ENCODE results near the gene ANKMY2. TPM values are rescaled to one million over a fixed set of nuclear protein-coding genes. Genes with fewer than 3 reads are reported as not detected.

The ANKMY2 gene
- total RNA-seq, 6 experiments from 2014 or later = 4.2 to 7.1 (median 4.7) TPM

- H3K27me3 ChIP-seq = no peaks in the 10 kb centered on the region
- H3K27ac ChIP-seq = no peak overlapping the region
- H3K36me3 ChIP-seq = no peaks in the 10 kb centered on the region
- H3K4me1 ChIP-seq = peaks cover 0 to 18% (median 0%) of the 10 kb centered on the region in 4 donors
- intact Hi-C loops (cut with DNase I) = no loop called here
- 100% methylated on average over 1 of the region's 1 CpG for WGBS (ENCODE audit: insufficient coverage, low coverage, low lambda C conversion rate, missing lambda C conversion rate)
- H3K4me3 ChIP-seq = no peak overlapping the region
- no peak for DNase-seq
- no peak for ATAC-seq
- H3K9me3 ChIP-seq = no peaks in the 10 kb centered on the region
- TF ChIP-seq, protein P1, sequence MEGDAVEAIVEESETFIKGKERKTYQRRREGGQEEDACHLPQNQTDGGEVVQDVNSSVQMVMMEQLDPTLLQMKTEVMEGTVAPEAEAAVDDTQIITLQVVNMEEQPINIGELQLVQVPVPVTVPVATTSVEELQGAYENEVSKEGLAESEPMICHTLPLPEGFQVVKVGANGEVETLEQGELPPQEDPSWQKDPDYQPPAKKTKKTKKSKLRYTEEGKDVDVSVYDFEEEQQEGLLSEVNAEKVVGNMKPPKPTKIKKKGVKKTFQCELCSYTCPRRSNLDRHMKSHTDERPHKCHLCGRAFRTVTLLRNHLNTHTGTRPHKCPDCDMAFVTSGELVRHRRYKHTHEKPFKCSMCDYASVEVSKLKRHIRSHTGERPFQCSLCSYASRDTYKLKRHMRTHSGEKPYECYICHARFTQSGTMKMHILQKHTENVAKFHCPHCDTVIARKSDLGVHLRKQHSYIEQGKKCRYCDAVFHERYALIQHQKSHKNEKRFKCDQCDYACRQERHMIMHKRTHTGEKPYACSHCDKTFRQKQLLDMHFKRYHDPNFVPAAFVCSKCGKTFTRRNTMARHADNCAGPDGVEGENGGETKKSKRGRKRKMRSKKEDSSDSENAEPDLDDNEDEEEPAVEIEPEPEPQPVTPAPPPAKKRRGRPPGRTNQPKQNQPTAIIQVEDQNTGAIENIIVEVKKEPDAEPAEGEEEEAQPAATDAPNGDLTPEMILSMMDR (IDR thresholded peaks at IDR 0.05) = no peak
- no peak for TF ChIP-seq POLR2A (IDR thresholded peaks at IDR 0.05)
Observed at GRCh38 chr7:16636555-16637101, 8.9 kb downstream of the ANKMY2 start.

GRCh38 chr7:16634271-16634738, 11.2 kb downstream of the ANKMY2 start:
- 58% methylated on average over 4 of the region's 4 CpGs for WGBS (ENCODE audit: insufficient coverage, low coverage, low lambda C conversion rate, missing lambda C conversion rate)
- TF ChIP-seq POLR2A (IDR thresholded peaks at IDR 0.05) = no peak
- TF ChIP-seq, protein P1 (IDR thresholded peaks at IDR 0.05) = no peak
- Histone ChIP-seq H3K36me3 (no peaks in the 10 kb centered on the region), H3K4me3 (no peak overlapping the region), H3K27me3 (no peaks in the 10 kb centered on the region), H3K27ac (peak overlapping the region in 1 of 3 donors; percentile 17), H3K4me1 (peaks cover 0 to 18% (median 0%) of the 10 kb centered on the region in 4 donors), H3K9me3 (no peaks in the 10 kb centered on the region)
- ATAC-seq = peak; percentile 44 to 77 (median 56)
- no peak for DNase-seq
- intact Hi-C loops (cut with DNase I) = no loop called here

- no peak for TF ChIP-seq POLR2A (IDR thresholded peaks at IDR 0.05)
- TF ChIP-seq, protein P1 (IDR thresholded peaks at IDR 0.05) = no peak
- peaks cover 0 to 5% (median 2%) of the 10 kb centered on the region in 4 donors for H3K36me3 ChIP-seq
- no peaks in the 10 kb centered on the region for H3K9me3 ChIP-seq
- H3K27ac ChIP-seq = no peak overlapping the region
- DNase-seq = no peak
- peaks cover 0 to 8% (median 0%) of the 10 kb centered on the region in 4 donors for H3K4me1 ChIP-seq
- ATAC-seq = no peak
- H3K27me3 ChIP-seq = no peaks in the 10 kb centered on the region
- intact Hi-C loops (cut with DNase I) = no loop called here
- whole genome bisulfite sequencing (ENCODE audit: insufficient coverage, low coverage, low lambda C conversion rate, missing lambda C conversion rate) = 100% methylated on average over 1 of the region's 1 CpG
- no peak overlapping the region for H3K4me3 ChIP-seq
Observed at GRCh38 chr7:16630654-16631053, 14.9 kb downstream of the ANKMY2 start.

- H3K27ac ChIP-seq = no peak overlapping the region
- no peaks in the 10 kb centered on the region for H3K9me3 ChIP-seq
- no peak for DNase-seq
- intact Hi-C loops (cut with DNase I) = no loop called here
- H3K4me1 ChIP-seq = no peaks in the 10 kb centered on the region
- no peak for TF ChIP-seq POLR2A (IDR thresholded peaks at IDR 0.05)
- TF ChIP-seq, protein P1 (IDR thresholded peaks at IDR 0.05) = no peak
- WGBS (ENCODE audit: insufficient coverage, low coverage, low lambda C conversion rate, missing lambda C conversion rate) = 79% methylated on average over 2 of the region's 2 CpGs
- no peak for ATAC-seq
- H3K36me3 ChIP-seq = peaks cover 0 to 25% (median 7%) of the 10 kb centered on the region in 4 donors
- no peaks in the 10 kb centered on the region for H3K27me3 ChIP-seq
- H3K4me3 ChIP-seq = no peak overlapping the region
Observed at GRCh38 chr7:16627236-16627635, 18.3 kb downstream of the ANKMY2 start.

Data from right lobe of liver (tissue), 6 donors.